ENCODE results near the gene NUP214.

NUP214 gene

DNA sequence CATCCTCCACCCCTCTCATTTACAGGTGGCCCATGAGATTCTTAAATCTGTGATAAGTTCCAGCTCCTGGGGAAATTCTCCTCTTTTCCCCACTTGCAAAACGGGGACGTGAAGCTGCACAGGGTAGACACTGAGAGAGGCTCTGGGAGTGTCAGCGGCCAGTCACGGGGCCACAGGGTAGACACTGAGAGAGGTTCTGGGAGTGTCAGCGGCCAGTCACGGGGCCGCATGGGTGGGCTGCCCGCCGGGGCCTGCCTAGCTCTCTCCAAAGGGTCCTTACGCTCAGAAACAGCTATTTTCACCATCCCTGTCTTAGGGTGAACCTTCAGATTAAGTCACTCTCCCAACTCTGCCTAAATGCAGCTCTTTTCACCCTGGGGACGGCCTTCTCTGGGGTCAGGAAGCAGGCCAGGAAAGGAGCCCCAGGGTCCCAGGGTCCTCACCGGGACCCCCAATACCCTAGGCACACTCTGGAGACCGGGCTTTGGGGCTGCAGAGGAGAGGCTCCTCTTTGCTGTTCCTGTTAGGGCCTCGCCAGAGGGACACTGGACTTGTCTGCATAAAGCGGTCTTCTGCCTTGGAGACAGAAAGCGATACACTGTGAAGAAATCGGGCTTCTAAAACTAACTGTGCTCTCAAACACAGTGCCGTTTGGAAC, 149.4 kb downstream of the NUP214 start:
- in situ Hi-C loops (cut with HindIII; ENCODE audit: low sequenced_read_pairs): no loop called here

DNA sequence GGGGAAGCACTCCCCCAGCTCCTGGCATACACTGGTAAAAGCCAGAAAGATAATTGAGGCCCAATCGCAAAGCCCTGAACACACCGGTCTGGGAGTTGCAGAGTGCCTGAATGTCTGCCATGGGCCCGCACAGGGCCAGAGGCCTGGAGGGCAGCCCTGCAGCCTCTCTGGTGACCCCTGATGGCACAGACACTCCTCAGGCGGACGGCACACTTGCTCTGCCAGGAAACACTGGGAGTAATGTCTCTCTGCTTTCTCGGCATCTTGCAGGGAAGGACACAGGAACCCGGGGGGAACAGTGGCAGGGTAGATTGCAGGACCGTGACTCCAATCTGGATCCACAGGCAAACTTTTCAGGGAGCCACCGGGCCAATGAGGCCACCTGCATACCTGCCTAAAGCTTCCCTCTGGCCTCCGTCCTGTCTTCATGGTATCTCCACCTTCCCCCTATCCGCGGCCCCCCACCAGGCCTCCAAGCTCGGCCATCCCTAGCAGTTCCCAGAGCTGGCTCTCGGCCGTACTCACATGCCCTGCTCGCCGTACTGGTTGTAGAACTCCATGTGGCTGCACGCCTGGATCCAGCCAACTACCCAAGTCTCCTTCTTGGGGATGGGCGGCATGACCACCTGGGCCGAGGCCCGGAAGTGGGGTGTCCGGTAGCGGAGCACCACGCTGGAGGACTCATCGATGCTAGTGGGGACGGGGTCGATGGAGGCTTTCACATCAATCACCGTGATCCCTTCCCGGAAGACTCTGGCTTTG, 150.1 kb downstream of the NUP214 start:
- in situ Hi-C loops (cut with HindIII; ENCODE audit: low sequenced_read_pairs): no loop called here

DNA sequence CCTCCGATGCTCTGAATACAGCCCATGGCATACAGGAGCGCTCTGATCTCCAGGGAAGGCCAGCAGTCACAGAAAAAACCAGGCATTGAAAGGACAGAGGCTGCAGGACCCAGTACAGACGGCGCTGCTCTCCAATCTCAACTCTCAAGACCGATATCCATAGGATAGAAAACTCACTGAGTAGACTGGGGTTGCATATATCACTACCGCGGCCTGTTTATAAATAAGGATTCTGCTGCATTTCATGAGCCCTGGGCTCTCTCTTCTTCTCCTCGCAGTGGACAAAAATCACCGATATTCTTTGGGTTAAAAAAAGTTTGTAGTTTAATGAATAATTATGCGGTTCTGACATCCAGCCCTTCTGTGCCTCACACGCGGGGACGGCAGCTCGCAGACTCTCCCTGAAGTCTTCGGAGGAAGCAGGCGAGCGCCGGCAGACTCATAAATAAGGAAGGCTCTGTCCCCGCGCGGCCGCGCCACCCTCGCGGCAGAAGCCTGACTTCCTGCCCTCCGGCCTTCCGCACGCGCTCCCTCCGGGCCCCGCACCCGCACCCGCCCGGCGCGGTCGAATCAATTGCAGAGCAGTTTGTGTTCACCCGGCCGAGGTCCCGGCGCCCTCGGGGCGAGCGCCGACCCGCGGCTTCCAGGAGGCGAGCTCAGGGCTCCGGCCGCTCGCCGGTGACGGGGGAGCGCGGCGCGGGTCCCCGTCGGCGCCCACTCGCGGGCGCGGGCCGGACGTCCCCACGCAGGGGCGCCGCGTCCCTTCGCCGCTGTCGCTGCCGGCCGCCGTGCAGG, 150.9 kb downstream of the NUP214 start, which contains the start of gene FAM78A:
Gene FAM78A (minus strand): TSS at position 417 of the 795 bp plus-strand sequence. CDS start 331 bp downstream, at position 86.
- in situ Hi-C loops (cut with HindIII; ENCODE audit: low sequenced_read_pairs): no loop called here

DNA sequence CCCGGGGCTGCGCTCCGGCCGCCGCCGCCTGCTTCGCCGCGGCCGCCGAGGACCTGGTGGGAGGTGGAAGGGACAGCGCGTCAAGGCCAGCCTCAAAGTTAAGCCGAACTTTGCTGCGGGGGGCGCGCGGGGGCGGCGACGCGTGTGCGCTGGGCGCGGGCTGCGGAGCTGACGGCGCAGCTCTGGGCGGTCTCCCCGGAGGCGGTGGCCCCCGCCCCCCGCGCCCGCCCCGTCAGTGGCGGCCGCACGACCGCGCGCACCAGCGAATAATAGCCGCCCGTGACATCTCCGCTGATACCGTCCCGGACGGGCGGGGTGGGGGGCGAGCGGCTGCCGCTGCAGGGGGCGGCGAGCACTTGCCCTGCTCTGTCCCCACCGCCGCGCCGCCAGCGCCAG, 151.5 kb downstream of the NUP214 start:
- in situ Hi-C loops (cut with HindIII; ENCODE audit: low sequenced_read_pairs): no loop called here

DNA sequence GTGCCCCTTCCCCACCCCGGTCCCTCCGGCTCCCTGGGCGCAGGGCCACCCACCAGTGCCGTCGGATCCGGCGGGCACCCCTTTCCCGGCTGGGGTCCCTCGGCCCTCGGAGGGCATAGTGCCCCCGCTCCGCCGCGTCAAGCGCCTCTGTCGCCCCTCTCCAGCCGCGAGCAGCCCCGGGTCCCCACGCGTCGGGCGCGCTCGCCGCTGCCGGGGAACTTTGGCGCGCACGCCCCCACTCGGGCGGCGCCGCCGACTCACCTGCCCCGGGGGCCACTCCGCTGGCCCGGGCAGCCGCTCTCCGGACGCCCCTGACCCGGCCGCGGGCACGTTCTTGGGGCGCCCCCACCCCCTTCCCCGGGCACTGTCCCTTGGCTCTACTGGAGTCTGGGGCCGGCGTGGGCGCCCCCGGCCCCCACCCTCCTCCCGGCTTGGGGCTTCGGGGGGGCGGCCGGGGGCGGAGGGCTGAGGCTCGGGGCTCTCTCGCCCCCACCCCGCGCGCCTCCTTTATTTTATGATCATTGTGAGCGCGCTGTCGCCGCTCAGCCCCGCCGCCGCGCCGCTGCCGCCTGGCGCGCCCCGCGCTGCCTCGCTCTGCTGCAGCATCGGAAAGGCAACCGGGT, 152.0 kb downstream of the NUP214 start:
- in situ Hi-C loops (cut with HindIII; ENCODE audit: low sequenced_read_pairs): no loop called here

DNA sequence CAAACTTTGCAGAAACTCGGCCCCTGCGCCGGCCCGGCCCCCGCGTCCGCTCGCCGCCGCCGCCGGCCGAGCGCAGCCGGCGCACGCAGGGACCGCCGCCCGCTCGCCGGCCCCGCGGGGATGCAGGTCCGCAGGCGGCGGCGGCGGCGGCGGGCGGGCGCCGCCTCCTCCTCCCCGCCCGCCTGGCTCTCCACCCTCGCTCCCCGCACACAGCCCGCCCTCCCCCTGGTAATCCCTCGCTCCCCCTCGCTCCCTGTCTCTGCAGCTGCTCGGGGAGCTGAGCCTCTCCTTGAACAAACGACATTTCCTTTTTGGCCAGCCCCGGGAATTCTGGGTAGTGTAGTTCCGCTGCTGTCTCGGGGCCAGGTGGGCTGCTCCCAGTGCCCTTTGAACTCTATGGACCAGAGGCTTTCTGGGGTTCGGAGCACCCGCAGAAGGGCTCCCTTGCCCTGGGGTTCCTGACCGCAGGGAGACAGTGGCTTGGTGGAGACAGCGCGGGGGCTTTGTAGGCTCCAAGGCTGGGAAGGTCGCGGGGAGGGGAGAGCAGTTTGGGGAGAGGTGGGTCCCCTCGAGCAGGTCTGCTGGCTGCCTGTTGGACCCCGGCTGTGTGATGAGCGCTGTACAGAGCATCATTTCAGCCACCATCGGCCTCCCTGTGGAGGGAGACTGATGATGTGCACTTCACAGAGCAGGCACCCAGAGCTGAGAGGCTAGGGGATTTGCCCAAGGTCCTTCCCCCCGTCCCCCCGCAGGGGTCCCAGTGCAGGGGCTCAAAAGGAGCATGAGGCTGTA, 152.7 kb downstream of the NUP214 start:
- in situ Hi-C loops (cut with HindIII; ENCODE audit: low sequenced_read_pairs): no loop called here

DNA sequence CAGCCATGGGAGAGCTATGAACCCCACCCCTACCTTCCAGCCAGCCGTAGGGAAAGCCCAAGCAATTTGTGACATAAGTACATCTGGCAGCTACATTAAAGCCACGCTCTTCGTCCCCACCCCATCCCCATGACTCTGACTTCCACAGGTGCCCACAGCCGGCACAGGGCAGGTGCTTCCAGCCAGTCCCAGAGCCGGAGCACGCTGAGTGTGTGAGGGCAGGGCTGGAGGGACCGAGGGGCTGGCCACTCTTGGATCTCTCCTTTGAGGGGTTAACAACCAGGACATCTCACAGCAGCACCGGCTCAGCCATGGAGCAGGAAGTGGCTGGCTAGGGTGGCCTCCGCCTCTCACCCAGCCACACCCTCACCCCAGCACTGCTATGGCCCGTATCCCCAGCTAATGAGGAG, 153.3 kb downstream of the NUP214 start:
- in situ Hi-C loops (cut with HindIII; ENCODE audit: low sequenced_read_pairs): no loop called here

DNA sequence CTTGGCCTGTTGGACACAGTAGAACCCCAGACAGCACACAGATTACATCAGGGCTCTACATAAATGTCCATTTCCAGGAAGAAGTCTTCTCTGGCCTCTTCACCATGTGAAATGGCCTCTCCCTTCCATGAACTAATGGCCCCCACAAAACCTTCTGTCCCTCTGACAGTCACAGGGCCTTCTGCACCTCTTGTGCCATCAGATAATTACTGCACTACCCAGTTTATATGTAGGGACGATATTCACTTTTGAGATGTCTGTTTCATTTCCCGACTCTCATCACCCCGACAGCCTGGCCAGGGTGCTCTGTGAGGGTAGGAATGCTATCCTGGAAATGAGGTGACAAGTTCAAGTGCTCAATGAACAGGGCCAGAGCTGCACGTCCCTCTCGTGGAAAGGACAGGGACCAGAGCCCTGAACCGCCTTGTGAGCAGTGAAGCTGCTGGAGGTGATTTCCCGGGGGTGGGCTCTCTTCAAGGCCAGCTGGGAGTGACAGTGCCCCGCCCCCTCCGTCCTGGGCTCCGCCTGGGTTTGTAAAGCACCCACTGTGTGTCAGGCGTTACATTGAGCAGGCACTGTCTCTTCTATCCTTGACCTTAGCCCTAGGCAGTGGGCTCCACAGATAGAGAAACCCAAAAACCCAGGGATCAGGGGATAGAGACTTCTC, 153.9 kb downstream of the NUP214 start:
- in situ Hi-C loops (cut with HindIII; ENCODE audit: low sequenced_read_pairs): no loop called here

DNA sequence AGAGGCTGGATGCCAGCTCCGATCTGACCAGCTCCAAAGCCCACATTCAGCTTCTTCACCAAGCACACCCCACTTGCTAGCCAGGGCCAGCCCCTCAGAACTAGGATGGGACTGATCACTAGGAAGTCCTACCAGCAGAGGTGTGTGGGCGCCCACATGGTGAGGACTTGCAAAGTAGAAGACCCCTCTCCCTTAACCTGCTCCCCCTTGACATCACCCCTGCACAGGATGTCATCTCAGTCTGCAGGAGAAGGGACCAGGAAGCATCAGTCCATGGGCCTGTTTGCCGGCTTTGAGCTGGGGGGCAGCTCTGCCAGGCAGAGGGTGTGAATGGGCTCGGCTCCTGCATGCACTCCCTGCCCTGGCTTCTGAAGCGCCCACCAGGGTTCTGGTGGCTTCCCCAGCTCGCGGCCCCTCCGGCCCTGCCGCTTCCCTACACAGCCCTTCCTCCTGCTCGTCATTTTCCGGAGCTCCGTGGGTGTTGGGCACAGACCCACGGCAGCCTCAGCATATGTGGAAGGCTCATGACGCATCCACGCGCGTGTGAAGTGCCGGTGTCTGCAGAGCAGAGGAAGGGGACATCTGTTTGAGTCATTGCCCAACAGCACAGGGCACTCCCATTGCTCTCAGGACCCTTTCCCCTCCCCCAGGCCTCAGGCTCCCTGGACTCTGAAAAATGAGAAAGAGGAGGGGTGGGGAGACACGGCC, 154.6 kb downstream of the NUP214 start:
- in situ Hi-C loops (cut with HindIII; ENCODE audit: low sequenced_read_pairs): no loop called here

DNA sequence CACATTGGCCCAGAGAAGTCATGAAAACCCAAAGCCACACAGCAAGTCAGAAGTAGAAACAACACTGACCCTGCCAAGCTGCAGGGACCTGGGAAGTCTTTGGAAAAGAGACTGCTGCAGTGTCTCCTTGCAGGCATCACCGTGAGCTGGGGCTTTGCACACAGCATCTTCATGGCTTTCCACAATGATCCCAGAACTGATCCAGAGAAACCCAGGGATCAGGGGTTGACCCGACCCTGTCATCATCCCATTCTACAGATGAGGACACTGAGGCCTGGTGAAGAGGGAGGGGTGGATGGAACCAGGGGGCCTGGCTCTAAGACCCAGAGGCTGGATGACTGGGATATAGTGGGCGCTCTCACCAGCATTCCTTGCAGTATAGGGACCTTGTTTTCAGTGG, 155.3 kb downstream of the NUP214 start:
- in situ Hi-C loops (cut with HindIII; ENCODE audit: low sequenced_read_pairs): no loop called here

DNA sequence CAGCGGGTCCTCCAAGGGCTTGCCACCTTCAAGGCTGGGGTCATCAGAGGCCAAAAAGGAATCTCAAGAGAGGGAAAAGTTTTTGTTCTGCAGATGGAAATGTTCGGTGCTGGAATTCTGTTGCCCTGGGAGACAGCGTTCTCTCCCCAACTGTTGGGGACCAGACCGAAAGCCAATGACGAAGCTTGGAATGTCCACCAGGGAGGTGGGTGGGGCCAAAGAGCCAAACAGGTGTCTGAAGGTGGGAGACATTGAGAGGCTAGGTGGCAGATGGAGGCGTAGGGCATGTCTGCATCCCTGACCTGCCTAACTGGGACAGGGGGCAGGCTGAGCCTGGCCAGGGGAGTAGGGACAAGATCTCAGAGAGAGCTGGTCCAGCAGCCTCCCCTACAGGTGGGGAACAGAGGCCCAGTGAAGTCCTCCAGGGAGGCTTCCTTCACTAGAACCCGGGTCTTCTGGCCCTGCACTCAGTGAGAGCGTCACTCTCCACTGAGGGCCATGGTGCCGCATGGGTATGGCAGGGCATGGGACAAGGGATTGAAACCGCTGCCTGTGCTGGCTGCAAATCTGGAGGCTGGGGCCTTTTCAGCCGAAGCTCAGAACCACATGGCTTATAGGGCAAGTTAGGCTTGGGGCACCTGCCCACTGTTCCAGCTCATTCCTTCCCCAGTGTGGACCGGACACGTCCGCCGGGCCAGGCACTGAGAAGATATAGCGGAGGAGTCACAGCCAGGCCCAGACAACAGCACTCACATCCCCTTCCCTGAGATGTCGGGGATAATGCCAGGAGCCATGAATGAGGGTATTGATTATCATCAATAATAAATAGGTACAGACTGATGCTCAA, 156.0 kb downstream of the NUP214 start:
- in situ Hi-C loops (cut with HindIII; ENCODE audit: low sequenced_read_pairs): no loop called here

DNA sequence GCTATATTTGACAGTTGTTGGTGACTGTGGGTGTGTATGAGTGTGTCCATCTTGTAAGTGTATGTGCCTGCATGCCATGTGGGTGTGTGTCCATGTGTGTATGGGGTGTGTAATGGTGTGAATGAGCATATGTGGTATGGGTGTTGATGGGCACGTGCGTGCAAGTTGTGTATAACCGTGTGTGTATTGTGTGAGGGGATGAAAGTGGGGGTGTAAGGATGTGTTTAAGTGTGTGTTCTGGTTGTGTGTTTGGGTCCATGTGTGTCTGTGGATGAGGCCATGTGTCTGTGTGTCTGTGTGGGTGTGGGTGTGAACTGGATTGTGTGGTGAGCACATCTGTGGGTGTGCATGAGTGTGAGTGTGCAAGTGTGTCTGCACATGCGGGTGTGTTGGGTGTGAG, 156.8 kb downstream of the NUP214 start:
- in situ Hi-C loops (cut with HindIII; ENCODE audit: low sequenced_read_pairs): no loop called here

DNA sequence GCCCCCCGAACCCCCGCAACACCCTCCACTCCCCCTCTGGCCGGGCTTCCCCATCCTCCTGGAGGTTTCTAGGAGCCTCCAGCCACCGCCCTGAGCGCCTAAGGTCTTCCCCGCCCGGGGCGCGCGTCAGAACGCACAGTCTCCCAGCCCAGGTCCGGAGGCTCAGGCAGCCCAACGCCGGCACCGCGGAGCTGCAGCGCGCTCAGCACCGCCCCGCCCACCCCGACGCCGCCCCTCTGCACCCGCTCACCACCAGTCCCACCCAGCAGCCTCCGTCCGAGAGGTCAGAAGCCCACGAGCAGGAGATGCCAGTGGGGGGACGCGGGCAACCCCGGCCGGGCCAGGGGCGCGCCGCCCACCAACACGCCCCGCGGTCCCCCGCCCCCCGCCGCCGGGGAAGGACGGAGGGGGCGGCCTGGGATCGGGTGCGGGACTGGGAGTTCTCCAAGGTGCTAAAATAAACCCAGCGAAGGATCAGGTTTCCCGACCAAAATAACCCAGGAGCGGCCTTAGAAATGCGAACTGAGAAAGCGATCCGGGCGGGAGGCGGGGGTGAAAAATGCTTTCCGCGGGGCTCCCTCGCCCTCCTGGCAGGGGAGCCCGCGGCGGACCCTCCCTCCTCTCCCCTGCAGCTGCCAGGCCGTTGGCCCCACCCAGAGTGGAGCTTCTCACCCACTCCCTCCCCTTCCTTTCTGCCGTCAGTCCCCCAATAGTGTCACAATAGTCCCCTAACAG, 157.5 kb downstream of the NUP214 start:
- in situ Hi-C loops (cut with HindIII; ENCODE audit: low sequenced_read_pairs): no loop called here

Data from DLD1 (cell line).